HS-27A (cell line): ENCODE measurements around the gene URAD.
"Not testable (repeated sequence)": the region's sequence is repeated elsewhere in the genome, so short reads cannot be mapped to it uniquely, and the experiment has no call there.

ENCODE experiments used
- DNase-seq: peaks from one replicate; pipeline ENCODE4 v3.0.0-alpha.2; 2012; ENCODE audit warnings: low read depth, missing footprints

Gene URAD

DNA sequence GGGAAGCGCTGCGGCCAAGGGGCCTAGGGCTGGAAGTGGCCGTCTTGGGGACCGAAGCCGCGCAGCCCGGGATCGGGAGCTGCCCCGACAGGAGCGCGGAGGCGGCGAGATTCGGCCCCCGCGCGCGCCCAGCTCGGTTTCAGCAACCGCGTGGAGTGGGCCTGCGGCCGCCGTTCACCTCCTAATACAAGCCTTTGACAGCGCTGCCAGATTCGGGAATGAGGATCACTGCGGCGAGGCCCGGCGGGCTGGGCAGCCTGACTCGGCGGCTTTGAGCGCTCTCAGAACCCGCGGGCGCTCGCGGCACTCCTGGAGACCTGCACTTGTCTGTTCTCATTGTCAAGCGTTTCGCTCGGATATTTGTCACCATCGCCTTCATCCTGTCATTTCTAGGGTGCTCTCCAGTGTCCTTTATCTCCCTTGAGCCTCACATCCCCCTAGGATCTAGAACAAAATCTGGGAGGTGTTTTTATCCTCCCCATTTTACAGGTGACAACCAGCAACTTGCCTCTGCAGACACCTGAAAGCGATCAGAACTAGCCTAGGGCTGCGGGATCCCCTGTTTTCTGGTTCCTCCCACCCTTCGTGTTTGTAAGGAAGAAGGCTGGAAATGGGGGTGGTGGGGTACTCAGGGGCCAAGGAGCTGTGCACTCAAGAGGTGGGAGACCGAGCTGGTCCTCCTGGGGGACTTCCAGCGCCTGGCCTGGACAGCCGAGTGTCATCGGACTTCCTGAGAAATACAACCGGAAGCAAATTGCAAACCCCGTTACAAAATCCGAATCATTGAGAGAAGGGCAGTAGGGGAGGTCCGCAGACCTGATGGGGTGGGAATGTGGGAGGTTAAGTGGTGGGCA is 17.9 kb downstream of the URAD start:
- DNase-seq = no peak

DNA sequence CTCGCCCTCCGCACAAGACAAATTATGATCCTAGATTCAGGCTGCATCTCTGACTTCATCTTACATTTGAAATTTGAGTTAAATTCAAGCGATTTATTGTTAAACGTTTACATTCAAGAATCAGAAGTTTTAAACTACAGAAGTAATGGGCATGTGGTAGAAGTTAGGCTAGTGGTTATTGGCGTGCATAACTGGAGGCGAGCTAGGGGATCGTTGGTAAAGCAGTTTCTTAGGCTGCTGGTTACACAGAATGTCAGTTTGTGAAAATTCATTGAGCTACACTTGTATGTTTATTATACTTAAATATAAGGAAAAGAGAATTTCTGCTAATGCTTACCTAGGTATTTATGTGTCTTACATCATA is 18.6 kb downstream of the URAD start:
- no peak for DNase-seq

DNA sequence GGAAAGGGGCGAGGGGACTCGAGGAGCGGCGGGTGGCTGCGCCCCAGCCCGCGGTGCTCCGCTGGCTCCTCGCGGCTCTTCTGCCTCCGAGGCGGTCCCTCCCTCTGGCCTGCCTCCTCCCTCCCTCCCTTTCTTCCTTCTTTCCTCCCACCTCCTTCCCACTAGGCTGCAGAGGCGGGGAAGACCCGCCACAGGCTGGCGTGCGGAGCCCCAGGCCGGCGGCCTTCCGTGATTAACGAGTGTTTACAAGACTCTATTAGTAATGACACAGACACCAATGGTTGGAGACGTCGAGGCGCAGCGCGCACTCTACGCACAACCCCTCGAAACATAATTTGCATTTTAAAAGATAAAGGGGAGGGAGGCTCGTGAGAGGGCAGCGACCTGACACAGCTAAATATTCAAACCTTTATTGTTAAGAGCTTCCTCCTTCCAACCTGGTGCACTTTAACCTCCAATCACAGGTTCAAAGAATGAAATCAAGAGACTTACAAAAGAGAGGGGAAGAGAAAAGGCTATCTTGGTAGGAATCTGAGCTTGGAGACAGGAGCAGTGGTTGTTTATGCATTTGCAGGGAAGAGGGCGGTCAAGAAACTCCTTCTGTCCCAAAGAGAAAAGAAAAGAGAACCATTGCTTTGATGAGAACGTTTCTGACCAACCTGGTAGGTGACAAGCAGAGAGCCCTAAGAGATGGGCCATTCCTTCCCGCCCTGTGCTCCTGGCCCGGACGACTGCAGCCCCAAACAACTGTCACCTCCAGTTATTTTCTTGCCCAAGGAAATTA is 19.2 kb downstream of the URAD start, which contains the start of gene CDX2:
Gene CDX2 (minus strand): TSS at position 234 of the 784 bp plus-strand sequence. CDS start 309 bp downstream, outside the sequence.
- no peak for DNase-seq

DNA sequence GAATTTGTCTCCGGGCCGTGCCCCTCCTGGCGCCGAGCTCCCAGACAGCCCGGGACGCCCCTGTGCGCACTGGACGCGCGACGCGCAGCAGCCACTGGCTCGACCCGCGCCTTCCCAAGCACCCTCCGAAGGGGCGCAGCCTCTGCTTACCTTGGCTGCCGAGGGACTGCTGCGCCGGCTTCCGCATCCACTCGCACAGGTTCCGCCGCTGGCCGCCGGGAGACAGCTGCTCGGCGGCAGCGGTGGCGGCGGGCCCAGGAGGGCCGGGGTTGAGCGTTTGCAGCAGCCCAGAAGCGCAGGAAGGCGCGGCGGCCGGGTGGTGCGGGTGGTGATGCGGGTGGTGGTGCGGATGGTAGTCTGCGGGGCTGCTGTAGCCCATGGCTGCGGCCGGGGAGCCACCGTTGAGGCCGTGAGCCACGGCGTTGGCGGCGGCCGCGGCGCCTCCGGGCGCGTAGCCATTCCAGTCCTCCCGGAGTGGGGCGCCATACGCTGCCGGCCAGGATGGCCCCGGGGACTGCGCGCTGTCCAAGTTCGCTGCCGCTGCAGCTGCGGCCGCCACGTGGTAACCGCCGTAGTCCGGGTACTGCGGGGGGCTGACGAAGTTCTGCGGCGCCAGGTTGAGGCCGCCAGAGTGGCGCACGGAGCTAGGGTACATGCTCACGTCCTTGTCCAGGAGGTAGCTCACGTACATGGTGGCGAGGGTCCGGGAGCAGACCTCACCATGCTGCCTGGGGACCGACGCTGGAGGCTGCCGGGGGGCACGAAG is 20.0 kb downstream of the URAD start:
- DNase-seq = no peak

DNA sequence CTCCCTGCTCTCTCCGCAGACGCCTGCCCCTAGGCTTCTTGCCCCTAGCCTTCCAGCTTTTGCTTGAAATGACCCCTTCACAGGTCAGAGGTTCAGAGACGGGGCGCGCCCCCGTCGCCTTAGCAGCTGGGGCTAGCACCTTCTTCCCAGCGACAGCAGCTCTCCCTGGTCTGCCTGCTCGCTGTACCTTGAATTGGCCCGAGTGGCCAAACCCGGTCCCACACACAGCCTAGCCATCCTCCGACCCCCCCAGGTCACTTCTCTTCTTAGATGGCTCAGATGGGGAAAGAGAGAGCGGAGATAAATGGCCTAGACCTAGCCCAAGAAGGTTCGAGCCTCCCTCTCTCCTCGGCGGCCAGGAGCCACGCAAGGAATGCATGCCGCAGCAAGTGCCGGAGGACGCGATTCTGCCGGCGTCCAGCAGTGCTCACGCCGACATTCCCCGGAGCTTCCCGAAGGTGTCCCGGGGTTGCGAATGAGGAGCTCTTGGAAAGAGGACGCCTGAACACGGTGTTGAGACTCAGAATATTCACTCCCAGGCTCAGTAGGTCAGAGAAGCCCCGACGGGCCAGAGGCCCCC is 20.7 kb downstream of the URAD start:
- no peak for DNase-seq

DNA sequence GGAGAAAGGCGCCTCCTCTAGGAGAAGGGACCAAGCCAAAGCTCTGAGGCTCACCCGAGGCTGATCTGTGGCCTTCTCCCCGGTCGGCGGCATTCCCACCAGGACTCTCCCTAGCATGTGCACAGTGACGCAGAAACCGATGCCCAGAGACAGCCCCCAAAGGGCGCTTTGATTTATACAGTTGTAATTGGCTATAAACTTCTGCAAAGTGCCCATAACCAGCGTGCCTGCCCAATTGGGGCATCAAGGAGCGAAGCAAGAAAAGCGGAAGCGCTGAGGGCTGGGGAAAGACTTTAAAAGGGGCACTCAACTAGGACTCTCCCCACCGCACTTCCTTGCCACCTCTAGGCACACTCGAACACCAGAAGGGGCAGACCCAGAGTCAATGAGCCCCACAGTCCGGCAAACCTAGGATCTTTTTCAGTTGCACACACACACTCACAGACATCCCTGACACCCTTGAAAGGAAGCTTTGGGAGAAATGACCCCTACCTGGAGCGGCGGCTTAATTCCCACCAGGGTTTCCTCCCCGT is 21.2 kb downstream of the URAD start:
- DNase-seq = no peak

DNA sequence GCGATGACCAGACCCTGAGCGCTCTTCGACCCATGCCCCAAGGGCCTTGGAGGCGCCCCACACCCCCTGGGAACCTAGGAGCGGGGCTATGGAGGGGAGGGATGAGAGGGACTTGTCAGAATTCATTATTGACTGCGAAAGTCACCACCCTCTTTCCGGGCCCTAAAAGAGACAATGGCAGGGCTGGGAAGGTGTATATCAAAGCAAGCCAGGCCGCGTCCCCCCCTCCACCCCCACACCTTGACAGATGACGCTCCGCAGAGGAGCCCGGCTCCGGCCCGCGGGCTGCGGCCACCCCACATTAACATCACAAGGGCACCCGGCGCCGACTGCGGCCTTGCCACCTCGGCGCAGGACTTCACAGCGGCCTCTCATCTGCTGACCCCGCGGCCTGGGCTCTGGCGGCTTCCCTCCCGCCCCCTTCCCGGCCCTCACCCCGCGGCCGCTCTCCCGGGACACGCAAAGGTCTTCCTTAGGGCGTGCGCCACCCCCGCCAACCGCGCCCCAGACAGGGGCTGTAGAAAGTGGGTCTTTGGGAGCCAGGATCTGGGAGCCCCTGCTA is 21.8 kb downstream of the URAD start:
- no peak for DNase-seq

DNA sequence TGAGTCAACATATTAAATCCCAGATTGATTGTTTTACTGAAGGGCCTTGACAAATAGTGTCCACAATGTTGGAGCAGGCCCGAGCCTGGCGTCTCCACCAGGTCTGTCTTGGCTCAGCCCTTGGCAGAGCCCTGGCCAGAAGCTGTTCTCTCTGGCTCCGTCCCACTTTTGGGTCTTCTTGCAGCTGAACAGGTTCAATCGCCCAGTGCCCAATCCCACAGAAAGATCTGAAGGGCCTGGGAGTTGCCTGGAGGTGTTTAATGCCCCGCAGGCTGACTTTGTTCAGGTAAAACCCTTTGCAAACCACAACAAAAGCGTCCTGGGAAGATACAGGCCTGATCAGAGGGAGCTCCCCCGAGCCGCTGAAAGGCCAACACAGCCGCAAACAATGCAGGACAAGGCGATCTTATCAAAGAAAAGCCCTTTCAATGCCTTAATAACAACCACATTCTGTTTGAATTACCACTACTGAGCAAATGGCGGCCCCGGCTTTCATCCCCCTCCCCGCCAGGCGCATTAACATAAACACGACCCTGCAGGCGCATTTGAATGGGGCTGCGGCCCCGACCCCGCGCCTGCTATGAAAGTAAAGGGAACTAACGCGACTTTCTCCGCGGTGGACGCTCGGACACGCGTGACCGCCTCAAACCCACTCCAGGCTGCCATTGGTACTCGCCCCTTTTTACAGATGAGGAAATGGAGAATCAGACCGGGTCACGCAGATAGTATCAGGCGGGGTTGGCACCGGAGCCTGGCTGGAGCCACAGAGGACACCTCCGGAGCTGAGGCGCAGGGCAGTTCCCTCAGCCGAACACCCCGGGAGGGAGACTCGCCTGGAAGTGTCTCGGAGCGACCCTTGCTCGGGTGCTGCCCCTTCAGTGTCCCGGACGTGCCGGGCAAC is 22.5 kb downstream of the URAD start:
- no peak for DNase-seq

DNA sequence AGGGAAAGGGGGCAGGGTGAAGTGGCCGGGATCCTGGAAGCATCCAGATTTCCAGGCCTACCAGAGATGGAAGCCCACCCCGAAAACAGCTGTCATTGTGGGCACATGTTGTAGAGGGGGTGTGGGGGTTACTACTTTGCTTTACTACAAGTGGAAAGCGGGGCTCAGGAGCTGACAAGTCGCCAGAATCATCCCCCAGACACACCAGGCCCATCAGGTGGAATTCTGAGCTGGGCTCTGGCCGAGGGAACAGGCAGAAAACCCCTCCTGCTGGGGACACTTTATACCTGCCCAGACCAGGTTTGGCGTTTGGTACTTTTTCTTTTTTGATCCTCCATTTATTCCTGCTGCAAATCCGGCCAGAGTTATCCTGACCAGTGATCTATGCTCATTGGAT is 23.2 kb downstream of the URAD start:
- no peak for DNase-seq

DNA sequence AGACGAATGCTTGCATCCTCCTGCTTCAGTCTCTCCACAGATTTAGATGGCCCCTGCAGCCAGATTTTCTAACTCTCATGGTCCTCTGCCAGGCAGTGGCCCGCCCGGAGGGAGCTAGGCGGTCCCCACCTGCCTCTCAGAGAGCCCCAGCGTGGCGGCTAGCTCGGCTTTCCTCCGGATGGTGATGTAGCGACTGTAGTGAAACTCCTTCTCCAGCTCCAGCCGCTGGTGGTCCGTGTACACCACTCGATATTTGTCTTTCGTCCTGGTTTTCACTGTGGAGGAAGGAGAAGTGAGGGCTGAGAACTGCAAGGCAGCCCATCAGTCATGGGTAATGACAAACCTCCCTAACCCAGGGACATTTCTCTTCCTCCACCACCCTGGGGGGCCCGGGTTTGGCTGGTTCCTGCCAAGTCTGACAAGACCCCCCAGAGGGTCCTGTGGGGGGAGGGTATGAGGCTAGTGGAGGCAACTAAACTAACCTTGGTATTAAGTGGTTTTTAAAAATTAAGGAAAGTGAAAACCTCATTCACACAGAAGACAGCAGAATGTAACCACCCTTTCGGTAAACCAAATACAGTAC is 23.7 kb downstream of the URAD start:
- DNase-seq = no peak

DNA sequence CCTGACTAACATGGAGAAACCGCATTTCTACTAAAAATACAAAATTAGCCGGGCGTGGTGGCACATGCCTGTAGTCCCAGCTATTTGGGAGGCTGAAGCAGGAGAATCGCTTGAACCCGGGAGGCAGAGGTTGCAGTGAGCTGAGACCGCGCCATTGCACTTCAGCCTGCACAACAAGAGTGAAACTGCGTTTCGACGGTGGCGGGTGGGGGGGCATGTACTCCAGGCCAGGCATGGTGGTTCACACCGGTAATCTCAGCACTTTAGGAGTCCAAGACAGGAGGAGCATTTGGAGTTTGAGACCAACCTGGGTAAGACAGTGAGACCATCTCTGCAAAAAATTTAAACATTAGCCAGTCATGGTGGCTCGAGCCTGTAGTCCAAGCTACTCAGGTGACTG is 24.3 kb downstream of the URAD start:
- not testable (repeated sequence) for DNase-seq

DNA sequence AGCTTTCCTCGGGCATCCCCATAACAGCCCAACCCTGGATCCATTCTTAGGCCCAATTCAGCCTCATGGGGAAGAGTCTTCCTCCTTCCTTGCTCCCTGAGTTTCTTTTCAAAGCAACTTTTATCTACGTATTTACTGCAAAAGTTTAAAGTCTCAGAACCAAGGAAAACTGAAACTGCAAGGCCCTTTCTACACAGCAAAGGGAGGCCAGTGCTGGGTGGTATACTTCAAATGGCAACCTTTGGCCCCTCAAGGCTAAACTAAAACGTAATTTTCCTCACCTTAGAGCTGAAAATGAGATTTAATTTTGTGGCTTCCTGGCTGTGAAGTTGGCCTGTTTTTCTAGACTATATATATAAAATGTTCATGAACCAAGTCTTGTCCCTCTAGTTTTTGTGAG is 25.0 kb downstream of the URAD start:
- DNase-seq = no peak

DNA sequence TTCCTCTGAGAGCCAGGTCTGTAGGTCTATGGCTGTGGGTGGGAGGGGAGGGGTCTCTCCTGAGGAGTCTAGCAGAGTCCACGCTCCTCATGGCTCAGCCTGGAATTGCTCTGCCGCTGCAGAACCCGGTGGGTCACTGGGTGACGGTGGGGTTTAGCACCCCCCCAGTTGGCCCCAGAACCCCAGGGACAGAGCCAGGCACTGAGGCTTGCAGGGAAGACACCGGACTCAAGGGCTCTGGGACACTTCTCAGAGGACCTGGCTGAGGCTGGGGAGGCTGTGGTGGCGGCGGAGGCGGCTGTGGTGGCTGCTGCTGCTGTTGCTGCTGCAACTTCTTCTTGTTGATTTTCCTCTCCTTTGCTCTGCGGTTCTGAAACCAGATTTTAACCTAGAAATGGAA is 25.5 kb downstream of the URAD start:
- DNase-seq = no peak

DNA sequence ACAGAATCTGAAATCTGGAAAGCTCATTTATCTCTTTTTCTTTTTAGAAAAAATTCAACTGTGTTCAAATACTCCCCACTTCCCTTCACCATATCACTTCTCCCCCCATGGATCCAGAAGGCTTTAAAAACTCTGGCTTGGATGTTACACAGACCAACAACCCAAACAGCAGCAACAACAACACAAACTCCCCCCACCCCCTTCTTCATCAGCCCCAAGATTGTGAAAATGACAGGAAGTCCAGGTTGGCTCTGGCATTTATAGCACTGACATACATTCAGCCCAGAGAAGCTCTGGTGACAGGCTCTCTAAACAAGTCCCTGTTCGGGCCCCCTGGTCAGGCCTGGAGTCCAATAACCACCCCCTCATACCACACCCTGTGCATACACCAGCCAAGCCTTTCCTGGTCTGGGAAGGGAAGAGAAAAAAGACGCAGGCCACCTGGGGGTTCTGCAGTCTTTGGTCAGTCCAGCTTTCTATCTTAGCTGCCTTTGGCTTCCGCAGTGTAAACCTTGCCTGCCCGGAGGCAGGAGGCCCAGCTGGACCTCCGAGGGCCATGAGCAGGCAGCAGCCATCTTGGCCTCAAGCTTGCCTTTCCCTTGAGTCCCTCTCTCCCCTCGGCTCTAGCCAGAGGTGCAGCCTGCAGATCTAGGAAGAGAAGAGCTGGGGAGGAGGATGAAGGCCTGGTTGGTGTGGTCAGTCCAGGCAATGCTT is 26.2 kb downstream of the URAD start:
- no peak for DNase-seq

DNA sequence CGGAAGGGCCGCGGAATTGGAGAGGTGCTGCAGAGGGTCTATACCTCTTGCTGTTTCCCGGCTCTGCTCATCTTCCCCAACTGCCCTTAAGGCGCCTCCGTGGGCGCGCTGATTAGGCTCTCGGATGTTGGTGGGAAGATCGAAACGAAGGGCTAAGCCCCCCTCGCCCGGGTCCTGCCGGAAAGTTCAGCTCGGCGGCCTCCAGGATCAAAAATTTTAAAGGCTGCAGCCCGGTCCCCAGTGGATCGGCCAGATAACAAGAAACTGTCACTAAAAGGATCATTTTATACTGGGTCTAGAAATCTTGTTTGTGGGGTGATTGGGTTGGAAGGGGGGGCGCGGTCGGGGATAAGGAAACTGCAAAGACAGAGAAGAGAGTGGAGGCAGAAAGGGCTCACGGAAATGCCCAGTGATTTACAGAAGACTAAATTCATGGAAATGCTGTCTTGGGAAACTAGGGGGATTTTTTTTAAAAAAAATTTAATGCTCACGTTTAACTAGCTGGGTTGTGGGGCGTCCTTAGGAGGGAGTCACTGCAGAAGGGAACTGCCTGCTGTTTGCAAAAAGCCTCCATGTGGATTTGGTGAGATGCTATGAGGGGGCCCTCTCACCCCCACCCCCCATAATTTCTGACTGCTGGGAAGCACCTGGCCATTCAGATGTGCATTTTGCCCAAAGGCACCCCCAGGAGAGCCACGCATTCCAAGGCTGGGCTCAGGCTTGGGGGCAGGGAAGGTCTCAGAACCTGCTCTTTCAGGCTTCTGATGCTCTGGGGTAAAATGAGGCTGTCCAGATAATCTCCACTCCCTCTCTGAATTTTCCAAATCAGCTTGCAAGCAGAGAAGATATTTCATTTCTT is 27.0 kb downstream of the URAD start:
- DNase-seq = no peak

DNA sequence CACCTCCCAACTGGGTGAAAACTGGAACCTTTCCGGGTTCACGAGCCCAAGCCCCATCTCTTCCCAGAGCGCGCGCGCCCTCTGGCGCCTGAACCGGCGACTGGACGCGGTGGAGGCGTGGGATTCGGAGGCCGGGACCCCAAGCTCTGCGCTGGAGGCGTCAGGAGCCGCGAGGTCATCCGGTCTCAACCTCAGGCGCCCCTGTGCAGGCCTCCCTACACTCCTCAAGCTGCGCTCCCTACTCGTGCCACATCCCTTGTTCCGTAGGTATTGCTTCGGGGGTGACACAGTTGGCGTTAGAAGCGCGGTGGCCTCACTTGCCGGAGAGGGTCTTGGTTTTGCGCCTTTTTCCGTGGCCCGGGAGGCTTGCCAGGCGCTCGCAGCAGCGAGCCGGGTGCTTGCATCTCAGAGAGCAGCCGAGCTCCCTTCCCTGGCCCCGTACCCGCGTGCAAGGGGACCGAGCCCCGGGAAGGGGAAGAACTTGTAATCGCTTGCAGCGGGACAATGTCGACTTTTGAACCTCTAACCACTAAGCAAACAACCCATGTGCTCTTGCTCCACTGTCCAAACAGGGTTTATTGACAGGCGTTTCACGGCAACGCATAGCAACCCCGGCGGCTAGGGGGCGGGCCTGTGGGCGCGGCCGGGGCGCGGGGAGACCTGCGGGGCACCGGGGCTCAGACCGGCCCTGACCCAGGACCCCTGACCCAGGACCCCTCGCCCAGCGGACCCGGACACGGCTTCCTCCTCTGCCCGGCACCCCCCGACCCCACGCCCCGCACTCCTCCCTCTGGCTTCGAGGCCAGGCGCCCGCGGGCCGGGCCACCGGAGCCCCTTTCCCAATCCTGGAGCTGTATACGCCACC is 27.9 kb downstream of the URAD start:
- no peak for DNase-seq

DNA sequence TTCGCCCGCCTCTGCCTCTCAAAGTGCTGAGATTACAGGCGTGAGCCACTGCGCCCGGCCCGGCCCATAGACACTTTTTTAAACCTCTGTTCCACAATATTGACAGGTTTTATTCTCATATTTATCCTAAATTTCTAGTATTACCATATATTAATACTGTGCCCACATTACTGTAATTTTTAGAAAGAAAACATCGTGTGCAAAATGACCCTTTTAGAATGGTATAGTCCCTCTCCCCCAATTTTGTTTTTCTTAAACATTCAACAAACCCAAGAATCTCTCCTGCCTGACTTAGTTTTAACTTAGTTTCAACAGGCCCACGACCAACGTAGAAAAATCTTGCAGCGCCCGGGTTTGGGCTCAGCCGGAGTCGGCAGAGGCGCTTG is 28.5 kb downstream of the URAD start:
- no peak for DNase-seq
